ENCODE data around the gene ARHGEF4.

Gene ARHGEF4

DNA sequence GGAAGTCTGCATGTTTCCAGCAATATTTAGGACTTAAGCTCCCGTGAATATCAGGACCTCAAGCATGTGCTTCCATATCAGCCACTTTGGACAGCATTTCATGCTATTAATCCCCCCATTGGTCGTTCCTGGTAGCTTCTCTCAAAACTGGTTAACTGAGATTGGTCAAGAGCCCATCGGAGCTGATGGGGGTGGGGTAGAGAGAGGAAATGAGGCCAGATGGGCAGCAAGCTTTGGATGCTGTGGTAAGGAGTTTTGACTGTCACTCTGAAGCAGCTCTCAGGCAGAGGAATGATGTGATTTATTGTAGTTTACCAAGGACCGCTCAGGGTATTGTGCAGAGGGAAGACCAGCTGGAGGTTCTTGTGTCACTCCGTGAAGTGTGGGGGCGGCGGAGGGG lies 174.8 kb downstream of the ARHGEF4 start:
- DNase-seq (ENCODE audit: low read depth in 2 of 2): no peak

- DNase-seq (ENCODE audit: low read depth in 2 of 2): no peak
Measured at GRCh38 chr2:131014141-131014540, 177.4 kb downstream of the ARHGEF4 start.

DNA sequence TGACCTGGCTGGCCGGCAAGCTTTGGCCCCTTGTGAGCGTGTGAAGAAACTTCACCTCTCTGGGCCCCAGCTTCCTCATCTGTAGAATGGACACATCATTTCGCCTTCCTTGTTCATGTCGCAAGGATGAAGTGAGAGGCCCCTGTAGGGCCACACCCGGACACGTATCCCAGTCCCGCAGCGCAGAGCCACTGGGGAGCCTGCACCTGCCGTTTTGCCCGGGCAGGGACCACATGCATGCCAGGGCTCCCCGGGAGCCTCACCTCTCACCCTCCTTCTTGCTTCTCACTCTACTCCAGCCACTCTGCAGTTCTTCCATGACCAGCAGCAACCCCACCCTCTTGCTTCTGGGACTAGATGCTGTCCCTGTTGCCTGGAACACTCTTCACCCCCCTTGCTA lies 179.1 kb downstream of the ARHGEF4 start:
- no peak for DNase-seq (ENCODE audit: low read depth in 2 of 2)

DNA sequence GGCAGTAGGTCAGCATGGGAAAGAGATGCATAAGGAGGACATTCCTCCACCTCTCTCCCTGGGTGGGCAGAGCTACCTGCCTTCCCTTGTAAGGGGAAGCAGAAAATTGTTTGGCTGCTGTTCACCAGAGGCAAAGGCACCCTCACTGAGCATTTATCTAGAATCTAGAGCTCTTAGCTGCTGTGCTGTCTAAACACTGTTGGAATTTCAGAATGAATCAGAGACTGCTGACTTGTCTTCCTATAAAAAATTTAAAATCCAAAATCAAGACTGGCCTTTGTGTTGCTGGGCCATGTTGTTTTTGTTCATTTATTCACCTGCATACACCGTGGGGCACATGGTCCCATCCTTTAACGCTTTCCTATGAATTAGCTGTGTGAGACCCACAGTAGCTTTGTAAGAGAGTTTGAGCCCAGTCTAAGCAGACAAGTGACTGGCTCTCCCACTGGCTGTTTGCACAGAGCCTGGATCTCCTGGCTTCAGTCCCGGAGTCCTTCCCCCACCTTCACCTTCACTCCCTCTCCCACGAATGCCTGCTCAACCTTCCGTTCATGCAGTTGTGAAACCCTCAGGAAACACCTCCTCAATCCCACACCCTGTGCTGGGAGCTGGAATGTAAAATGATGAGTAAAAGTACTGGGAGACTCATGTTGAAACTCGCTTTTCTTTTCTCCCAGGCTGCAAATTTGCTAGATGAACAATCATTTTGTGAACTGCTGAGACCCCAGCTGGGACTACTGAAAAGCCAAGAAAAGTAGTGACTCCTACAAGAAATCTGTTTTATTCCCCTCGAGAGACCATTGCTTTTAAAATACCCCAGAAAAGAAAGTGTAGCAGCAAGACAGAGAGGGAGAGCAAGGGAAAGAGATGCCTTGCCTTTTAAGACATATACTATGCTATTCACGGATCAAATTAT lies 180.4 kb downstream of the ARHGEF4 start:
- DNase-seq (ENCODE audit: low read depth in 2 of 2): peak; percentile 17 to 20

DNA sequence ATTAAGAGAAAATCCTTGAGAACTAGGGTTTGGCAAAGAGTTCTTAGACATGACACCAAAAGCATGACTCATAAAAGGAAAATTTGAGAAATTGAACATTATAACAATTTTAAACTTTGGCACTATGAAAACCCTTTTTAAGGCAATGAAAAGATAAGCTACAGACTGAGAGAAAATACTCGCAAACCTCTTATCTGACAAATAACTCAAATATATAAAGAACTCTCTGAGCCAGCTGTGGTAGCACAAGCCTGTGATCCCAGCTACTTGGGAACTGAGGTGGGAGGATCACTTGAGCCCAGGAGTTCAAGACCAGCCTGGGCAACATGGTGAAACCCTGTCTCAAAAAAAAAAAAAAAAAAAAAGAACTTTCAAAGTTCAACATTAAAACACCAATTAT lies 186.0 kb downstream of the ARHGEF4 start:
- no peak for DNase-seq (ENCODE audit: low read depth in 2 of 2)

DNA sequence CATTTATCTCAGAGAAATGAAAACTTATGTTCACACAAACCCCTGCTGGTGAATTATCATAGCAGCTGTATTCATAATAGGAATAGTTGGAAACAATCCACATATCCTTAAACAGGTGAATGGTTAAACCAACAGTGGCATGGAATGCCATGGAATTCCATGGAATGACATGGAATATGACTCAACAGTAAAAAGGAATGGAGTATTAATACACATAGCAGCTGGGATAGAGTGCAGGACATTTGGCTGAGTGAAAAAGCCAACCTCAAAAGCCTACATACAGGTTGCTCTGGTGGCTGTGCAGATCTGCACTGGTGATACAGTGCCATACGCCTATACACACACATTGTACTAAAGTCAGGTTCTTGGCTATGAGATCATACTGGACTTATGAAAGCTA lies 187.0 kb downstream of the ARHGEF4 start:
- DNase-seq (ENCODE audit: low read depth in 2 of 2): no peak

DNA sequence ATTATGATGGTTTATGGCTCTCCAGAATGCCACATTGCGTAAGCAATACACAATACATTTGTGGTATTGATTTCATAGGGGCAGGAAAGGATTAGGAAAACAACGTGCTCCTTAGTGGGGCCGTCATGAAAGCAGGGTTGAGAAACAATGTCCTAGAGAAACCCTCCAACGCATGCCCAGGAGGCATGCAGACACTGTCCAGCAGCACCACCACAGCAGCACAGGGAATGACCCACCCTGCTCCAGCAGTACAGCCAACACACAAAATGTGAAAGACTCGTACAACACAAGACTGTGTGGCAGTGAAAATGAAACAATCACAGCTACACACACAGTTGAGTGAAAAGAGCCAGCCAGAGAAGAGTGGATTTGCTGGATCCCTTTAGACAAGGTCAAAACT lies 190.2 kb downstream of the ARHGEF4 start:
- no peak for DNase-seq (ENCODE audit: low read depth in 2 of 2)

- DNase-seq (ENCODE audit: low read depth in 2 of 2): no peak
Measured at GRCh38 chr2:131027566-131028528, 191.1 kb downstream of the ARHGEF4 start.

GRCh38 chr2:131029812-131030211 lies 193.1 kb downstream of the ARHGEF4 start:
- no peak for DNase-seq (ENCODE audit: low read depth in 2 of 2)

GRCh38 chr2:131030478-131030971 lies 193.8 kb downstream of the ARHGEF4 start:
- no peak for DNase-seq (ENCODE audit: low read depth in 2 of 2)

GRCh38 chr2:131031431-131031841 lies 194.7 kb downstream of the ARHGEF4 start:
- DNase-seq (ENCODE audit: low read depth in 2 of 2): no peak

DNA sequence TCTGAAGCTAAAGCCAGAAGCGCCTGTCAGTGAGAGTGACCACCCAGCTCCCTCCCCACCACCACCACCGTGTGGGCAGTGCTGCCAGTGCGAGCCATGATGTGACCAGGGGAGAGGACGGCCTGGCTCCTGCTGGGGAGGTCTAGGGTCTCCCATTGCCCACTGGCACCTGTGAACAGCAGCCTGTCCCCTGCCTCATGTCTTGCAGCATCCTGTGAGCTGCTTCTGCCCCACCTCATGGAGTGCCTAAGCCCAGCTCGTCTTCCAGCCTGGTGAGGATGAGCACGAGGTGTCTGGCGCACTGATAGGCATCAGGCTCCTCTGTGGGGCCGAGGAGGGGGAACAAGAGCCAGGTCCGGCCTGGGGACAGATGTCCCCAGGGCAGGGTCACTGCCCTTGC lies 195.2 kb downstream of the ARHGEF4 start:
- DNase-seq (ENCODE audit: low read depth in 2 of 2): no peak

GRCh38 chr2:131032393-131032836 lies 195.7 kb downstream of the ARHGEF4 start:
- no peak for DNase-seq (ENCODE audit: low read depth in 2 of 2)

- DNase-seq (ENCODE audit: low read depth in 2 of 2): no peak
Measured at GRCh38 chr2:131033786-131034121, 197.0 kb downstream of the ARHGEF4 start.

- no peak for DNase-seq (ENCODE audit: low read depth in 2 of 2)
Measured at GRCh38 chr2:131034122-131035051, 197.7 kb downstream of the ARHGEF4 start.

GRCh38 chr2:131035112-131035825 lies 198.6 kb downstream of the ARHGEF4 start:
- no peak for DNase-seq (ENCODE audit: low read depth in 2 of 2)

DNA sequence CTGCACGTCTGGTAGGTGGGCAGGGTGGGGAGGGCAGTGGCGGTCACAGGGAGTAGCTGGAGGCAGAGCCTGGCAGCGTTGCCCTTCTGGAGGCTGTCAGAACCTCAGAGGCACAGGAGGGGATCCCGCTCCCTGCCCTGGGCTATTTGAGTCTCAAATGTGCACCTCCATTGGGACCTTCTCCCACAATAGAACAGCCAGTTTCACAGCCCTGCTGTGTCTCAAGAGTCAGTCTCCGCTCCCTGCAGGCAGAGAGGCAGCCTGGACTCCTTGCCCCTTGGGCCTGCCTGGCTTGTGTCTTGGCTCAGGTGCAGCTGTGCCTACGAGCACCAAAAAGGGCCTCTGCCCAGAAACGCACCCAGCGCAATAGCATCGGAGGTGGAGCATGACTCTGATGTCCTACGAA lies 199.1 kb downstream of the ARHGEF4 start:
- DNase-seq (ENCODE audit: low read depth in 2 of 2): no peak

DNA sequence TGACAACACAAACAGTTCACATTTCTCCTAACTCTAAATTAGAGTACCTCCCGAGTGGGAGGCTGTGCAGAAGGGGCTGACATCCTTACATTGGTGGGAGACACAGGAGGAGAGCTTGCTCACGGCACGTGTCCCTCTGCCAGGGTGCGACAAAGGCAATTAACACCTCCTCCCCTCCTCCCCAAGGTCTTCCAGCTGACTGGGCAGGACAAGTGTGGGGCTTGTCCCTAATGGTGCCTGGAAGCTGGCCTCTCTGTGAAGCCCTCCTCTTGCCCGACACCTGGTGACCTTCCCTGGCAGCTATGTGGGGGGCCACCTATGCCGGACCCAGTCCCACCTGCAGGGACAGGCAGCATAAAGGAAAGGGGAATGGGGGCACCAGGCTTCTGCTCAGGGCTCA lies 199.6 kb downstream of the ARHGEF4 start:
- DNase-seq (ENCODE audit: low read depth in 2 of 2): no peak

DNA sequence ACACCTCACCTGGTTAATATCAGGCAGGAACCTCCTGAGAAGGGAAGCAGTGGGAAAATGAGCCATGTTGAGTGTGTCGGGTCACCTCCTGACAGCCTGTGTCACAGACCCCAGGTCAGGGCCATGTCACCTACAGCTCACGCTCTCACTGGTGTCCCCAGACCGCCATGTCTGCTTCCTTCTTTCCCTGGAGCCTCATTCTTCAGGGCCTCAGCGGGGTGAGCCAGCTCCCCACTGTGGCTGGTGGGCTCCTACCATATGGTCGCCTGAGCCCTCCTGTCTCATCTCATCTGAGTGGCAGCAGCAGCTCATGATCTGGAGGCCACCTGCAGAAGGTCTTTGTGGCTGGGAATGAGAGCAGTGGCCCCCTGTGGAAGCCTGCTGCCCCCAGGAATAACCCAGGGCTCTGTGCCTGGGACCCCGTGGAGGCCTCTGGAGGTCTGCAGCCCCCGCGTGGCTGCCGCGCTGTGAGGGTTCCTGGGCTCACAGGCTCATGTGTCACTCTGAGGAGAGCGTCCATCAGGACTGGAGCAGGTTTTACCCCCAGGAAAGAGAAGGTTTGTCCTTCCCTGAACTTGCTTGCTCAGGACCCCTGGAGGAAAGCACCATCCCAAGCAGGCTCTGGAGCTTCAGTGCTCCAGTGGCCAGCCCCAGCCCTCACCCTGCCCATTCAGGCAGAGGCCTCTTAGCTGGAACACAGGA lies 200.1 kb downstream of the ARHGEF4 start:
- DNase-seq (ENCODE audit: low read depth in 2 of 2): no peak
